SKM-1 treated with dmso at 0.1 percent for 144 hours (cell line): Measurements from ENCODE around the gene CTNNA3.

Experiments
- DNase-seq: peaks from one replicate; lab custom pipeline; 2025; ENCODE audit not compliant: unreplicated experiment; lab: John Stamatoyannopoulos, UW

CTNNA3 gene

DNA sequence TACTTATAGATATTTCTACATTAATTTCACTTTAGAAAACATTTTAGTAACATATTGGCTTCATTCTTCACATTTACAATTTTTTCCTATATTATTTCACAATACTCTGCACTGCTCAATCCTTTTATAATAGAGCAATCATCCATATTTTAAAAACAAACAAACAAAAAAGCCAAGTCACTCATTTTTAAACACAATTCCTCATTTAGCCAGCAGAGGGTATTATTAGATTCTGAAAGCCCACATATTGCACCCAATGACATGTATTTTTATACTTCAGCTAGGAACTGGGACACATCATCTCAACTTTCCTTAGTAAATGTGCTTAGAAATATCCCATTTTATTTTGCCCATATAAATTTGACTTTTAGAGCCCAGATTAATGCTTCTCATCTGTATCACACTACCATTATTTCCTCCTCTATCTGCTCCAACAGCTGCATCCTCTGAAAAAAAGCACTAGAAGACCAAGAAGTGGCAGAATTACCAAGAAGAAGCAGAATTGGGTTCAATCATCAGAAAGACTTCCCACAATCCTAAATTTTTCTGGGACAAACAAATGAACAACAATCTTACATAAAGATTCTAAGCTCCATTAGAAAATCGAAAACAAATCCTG, 29.5 kb downstream of the CTNNA3 start:
- peak; percentile 31 for DNase-seq

DNA sequence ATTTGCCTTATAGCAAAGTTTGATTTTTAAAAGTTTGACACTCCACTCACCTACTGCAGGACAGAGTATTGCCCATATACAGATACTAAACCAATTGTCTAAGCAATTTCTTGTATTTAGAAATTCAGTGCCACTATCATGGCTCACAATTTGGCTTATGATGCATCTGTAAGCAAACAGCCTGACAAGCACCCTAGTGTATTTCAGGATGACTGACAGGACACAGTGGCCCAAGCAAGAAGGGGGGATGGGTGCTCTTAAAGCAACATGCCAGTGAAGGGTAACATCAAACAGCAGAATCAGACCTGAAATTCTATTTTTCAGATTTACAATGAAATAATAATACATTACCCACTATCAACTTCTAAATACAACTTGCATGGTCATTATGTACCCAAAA, 30.5 kb downstream of the CTNNA3 start:
- no peak for DNase-seq

DNA sequence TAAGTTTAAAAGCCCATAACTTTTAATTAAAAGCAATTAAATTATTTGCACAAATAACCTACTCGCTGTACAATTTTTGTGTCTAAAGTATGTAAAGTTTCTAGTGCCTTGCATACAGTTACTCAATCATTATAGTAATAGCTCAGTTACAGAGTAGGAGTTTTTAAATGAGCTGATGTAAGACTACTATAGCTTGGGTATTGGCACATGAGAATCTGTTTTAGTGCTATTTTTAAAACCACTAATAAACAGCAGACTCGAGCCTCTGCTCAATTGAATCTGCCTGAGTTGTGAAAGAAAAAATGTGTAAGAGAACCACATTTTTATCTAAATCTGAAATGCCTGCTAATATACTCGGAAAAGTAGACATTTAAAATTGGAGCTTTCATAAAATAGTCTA, 31.1 kb downstream of the CTNNA3 start:
- DNase-seq = no peak

DNA sequence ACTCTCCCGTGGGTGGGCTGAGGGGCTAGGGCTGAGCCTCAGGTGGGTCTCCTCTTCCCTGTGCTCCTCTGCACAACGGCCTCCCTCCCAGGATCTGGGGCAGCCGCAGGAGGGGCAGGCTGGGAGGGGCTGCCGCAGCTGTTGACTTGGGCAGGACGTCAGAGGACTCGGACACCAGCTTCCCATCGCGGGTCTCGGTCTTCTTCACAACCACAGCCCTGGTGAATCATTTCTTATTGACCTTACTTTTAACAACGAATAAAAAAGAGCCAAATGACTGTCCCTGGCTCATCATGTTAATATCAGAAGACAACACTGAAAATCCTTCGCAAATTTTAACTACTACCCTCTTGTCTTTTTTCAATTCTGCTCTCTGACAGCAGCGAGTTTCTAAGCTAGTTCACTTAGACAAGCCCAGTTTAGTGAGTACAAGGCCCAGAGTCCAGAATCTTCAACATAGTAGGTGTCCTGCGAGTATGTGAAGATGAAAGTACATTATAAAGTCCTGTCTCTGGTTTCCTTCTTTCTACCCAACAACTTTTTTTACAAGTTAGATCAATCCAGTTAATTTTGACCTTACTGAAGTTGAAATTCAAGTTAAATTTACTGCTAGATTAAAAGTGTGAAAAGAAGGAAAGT, 32.4 kb downstream of the CTNNA3 start:
- DNase-seq = no peak

DNA sequence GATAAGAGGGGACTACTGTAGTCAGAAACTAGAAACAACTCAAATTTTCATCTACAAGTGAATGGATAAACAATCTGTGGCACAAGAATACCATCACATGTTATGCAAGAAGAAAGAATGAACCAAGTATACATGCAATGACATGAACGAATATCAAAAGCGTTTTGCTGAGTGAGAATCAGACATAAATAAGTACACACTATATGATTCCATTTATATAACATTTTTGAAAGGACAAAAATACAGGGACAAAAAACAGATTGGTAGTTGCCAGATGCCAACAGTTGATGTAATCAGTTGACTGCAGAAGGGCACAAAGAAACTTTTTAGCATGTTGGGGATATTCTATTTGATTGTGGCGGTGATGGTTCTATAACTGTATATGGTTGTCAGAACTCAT, 33.6 kb downstream of the CTNNA3 start:
- DNase-seq = no peak

DNA sequence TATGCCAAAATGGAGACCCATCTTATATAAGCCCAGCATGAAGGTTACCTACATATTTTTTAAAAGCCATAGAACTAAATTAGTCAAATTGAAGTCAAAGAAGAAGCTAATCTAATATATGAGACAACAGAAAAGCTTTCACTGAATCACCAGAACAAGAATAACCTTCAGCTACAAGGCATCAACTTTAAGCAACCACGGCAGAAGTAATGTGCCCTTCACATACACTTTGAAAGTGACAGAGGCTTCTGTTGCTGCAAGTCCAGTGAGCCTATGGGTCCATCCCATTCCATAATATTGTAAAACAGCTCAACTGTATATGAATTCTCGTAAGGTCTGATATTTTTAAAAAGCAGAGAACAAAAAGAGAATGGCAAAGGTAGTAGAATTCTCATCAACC, 36.5 kb downstream of the CTNNA3 start:
- DNase-seq = no peak

DNA sequence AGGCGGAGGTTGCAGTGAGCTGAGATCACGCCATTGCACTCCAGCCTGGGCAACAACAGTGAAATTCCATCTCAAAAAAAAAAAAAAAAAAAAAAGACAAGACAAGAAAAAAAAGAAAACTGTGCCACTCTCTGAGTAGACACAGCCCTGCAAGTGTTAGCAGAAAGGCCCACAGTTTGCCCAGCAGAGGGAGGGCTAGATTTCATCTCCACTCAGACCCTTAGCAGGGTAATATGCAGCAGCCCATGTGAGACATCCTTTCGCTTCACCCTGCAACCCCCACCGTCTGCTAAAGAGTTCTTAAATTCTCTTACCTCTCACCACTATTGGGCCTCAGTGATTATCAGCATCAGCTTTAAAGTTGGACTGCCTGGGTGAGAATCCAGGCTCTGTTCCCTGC, 38.2 kb downstream of the CTNNA3 start:
- DNase-seq = no peak

DNA sequence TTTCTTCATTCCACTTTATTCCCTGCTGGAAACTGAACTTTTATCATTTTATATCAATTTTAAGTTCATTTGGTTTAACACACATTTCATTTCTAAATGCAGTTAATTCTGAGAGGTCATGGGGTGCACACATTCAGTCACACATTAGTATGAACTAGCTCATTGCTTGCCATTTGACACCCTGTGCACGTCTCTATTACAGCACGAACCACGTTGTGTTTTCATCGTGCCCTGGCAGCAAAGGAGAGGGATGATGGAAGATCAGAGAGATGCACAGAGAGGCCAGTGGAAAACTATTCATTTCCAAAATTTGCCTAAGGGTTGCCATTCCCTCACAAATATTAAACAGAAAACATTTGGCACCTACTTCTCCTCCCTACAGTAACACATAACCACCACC, 45.4 kb downstream of the CTNNA3 start:
- DNase-seq = no peak

DNA sequence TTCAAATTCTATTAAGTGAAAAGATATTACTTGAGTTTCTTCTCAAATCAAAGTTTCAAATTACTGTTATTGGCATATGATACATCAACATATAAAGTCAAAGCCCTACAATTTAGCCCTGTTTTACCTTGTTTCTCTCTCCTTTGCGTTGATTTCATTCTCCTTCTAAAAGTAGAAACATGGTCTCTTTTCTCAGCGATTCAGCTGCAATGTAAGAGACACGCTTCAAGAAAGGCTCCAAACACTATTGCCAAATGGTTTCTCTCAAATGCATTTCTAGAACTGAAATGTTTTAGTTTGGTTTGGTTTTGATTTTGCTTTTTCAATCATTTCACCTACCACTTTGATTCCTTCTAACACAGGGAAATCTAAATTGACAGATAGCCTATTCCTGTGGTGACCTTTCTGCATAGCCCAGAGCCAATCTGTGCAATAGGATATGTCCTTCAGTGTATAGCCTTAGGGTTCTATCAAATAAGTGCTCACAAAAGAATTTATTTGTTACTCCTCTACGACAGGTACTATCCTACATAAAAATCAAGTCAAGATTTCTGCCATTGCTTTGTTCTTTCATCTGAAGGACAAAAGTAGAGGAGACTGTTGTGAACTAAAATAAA, 47.3 kb downstream of the CTNNA3 start:
- DNase-seq = no peak

DNA sequence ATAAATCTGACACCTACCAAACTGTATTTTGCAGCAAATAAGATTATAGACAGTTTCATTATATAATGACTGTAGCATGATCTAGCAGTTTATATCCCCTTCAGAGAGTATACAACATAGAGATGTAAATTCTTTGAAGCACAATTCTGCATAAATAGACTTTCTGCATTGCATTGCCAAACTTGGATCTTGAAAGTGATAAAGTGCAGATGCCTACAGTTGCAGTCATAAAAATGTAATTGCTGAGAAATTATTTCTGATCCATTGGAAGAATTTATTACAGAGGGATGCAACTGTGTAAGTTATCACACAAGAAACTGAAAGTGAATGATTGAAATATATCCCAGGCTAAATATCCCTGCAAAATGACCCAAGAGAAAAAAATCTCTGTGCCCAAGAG, 65.1 kb downstream of the CTNNA3 start:
- DNase-seq = no peak

DNA sequence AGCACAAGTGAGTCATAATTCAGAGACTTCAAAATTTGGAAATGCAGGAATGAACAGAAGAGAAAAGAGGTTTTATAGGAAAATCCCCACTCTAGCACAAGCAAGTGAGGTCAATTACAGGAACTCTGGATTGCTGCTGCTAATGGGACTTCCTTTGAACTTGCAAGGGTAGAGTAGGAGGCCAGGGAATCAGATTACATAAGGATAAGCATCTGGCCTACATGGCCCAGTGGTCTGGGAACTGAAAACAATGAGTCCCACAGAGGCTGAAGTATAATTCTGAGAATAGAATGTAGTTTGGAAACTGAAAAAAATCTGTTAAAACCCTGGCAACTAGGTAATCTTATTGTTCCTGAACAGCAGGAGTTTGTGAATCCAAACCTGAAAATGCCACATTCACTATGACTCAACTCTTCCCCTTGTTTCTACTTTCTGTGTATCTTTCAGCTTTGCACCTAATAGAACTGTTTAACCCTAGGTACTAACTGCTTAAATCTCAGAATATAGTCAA, 66.5 kb downstream of the CTNNA3 start:
- DNase-seq = no peak

DNA sequence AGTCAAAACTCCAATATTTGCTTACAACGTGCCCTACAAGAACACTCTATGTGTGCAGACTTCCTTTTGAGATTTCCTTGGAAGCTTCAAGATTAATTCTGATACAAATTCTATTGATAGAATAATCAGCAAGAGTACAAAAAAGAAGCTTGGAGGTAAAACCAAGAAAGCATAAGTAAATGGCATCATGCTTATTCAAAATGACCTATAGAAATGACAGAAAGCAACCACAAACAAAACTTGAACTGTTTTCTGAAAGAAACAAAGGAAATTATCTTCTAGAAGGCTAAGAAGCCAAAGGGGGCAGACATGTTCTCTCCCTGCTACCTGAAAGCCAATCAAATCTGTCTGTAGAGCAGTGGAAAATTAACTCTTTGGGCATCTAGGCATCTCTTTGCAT, 73.0 kb downstream of the CTNNA3 start:
- no peak for DNase-seq

DNA sequence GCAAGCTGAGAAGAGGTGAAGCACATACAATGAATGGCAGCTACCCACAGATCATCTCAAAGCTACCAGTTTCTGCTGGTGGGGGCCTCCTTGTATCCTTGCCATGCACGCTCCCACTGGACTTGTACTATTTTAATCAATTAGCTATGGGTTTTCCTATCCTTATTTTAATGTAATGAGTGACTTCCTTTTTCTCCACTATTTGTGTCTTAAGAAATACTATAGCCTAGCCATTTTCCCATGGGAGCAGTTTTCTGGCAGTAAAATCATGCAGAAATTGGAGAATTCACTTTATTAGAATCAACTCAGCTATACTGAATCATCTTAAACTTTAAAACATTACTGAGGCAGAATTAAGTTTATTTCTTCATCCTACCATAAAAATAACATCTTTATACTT, 73.5 kb downstream of the CTNNA3 start:
- no peak for DNase-seq

DNA sequence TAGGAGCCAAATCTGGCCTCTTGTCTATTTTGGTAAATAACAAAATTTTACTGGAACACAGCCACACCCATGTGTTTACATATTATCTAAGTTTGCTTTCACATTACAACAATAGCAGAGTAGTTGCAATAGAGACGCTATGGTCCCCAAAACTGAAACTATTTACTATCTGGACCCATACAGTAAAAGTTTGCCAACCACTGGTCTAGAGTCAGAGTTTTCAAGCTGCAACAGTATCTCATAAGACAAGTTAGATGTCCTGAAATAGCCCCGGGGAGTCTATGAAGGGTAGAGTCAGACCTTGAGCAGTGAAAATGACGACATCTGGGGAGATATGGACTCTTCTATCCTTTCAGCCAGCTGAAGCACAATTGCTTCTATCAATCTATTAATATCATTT, 74.2 kb downstream of the CTNNA3 start:
- no peak for DNase-seq

DNA sequence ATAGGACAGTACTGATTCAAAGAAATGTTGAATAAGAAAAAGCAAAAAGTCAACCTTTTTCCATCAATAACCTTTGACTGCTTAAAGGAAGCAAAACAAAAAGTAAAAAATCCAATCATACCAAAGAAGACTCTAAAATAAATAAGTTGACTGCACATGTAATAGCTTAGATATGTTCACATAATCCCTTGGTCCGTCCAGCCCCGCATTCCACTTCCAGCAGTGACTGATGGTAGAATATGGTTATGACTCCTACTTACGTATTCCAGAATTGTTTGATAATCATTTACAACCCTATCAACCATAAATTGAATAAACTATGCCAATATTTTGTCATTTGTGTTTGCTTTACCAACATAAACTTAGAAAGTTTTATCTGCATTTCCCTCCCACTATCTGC, 77.9 kb downstream of the CTNNA3 start:
- no peak for DNase-seq

DNA sequence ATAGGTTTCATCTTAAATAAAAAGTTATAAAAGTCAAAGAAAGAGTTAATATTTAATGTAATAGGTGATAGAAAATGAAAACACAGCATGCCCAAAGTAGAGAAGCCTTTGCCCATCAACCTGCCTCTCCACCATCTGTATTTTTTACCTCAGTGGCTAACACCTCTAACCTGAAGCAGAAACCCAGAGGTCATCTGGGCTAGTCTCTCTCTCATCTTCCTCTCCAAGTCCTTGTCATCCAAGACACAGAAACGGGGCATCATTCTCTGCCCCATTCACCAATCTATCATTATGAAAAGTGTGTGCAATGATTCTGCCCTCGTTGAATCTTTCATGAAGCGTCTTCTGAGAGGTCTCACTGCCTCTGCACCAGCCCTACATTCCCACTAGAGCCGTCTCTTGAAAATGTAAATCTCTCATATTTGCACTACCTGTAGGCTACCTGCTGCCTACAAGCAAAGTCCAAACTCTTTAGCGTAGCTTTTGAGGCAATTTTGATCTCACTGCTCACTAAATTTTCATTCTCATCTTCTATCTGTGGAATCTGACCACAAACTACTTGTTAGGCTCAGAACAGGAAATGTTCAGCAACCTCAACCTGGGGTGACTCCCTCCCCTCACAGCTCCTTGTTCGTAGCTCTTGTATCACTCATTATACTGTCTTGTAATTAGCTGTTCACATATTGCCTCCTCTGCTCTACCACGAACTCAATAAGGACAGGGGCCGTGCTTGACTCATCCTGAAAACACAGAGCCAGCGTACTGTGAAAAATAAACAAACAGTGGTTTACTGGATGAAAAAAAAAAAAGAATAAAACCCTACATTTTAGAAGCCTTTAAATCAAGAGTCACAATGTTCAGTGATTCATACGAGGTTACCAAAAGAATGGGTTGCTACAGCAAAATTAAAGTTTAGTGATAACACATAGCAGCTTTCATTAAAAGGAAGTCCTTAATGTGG, 83.1 kb downstream of the CTNNA3 start:
- DNase-seq = no peak

DNA sequence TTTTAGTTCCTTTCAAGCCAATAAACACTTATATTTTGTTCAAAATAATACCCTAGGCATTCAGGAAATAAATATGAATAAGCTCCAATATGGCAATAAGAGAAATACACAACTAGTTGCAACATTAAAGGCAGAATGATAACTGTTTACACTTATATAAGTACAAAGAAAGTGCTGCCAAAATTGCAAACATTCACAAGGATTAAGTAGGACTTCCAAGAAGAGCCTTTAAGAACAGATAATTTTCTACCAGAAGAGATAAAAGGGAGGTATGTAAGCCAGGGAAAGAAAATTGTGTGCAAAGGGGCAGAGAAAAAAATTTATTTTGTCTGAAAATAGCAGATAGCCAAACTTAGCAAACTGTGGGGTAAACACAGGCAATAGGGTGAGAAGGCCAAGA, 83.8 kb downstream of the CTNNA3 start:
- DNase-seq = no peak

DNA sequence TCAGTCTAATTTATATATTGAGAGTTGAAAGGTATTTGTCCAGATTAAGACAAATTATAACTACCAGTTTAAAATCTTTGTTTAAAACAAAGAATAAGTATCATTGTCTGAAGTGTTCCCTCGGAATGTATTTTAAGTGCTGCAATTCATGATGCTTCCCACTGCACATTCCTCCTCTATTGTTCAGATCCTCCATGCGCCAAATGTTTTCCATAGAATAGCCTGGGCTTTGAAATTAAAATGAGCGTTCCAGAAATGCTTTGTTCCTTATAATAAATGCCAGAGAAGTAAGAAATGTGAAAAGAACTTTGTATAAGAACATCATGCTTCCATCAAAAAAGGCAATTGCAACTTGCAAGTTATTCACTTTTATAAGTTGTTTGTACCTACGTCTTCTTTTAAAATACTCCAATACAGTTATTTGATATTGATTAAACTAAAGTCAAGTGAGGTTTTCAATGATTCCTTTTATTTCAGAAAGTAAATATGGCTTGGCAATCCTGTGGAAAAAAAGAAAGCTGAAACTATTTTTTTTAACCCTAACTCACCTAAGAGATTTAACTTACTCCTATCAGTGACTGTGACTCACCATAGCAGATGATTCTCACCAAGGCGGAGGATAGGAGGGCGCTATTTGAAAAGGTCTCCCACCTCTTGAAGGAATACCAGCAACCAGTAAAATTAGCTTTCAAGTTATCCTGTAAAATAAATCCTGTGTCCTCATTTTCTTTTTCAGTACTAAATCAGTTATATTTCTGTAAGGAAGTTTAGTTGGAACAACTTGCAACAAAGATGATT, 85.8 kb downstream of the CTNNA3 start:
- DNase-seq = no peak

DNA sequence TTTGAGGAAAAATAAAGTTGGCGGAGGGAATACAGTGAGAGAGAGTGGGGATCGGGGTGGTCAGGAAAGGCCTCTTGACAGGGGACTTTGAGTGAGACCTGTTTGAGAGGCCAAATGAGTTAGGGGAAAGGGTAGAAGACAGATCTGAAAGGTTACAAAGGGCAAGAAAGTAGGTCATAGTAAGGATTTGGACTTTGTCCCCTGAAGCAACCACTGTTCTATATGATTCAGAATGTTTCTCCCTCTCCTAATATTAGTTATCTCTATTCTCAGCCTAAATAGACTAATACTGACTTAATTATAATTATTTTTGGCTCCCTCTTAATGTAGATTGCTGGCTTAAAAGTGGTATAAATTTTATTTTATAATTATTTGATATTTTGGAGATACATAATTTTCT, 88.0 kb downstream of the CTNNA3 start:
- DNase-seq = no peak

DNA sequence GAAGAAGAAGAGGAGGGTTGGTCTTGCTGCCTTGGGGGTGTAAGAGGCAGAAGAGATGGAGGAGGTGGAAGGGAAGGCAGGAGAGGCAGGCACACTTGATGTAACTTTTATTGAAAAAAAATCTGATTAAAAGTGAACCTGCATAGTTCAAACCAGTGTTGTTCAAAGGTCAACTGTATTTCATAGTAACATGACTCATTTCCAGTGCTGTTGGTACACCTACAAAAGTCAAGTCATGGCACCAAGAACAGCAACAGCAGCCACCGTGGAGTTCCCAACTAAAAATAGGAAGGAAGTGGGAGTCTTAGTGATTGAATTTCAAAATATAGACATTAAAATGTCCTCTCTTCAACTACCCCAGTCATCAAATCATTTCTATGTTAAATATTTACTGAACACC, 88.5 kb downstream of the CTNNA3 start:
- no peak for DNase-seq

DNA sequence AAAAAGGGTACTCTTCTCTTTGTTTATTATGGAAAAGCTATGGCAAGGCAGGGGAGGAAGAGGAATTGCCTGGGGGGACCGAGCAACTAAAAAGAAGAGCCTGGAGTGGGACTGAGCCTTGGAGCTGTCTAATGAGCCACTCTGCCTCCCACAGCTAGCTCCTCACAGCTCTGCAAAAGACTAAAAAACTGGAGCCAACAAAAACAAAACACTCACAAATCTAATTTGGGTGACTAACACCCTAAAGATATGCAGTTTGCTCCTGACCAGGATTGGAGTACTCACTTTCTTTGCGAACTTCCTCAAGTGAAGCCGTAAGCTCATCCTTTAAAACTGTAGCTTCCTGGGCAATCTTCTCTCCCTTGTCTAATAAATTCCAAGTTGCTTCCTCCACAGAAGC, 89.4 kb downstream of the CTNNA3 start:
- DNase-seq = no peak
